Measurements from ENCODE around the gene SPATA24. TPM values are rescaled to one million over a fixed set of nuclear protein-coding genes. Genes with fewer than 3 reads are reported as not detected.

SPATA24 gene
- total RNA-seq, 6 experiments from 2014 or later, result 4.0 to 6.9 (median 5.2) TPM

DNA sequence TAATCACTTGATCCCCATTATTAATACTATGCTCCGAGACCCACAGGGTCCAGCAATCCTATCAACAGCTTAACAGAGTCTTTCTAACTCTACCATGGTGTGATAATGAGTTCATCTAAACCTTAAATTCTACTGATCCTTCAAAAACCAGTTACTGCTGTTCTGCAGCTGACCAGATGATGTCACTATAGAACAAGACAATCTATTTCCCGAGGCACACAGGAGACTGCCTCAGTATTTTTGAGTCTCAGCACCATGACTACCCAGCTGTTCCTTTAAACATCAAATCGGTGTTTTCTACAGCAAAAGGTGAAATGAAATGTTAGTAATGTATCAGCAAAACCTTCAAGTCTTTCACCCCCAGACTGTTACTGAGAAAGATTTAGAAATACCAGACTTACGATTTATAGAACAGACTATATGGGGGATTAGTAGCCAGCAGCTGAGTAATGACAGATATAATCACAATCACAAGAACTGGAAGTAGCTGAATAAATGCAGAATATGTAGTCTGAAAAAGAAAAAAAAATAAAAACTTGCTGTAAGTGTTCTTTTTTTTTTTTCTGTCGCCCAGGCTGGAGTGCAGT lies 18.5 kb upstream of the SPATA24 start:
- Mint-ChIP-seq H3K27ac (peak overlapping the region; percentile 82), H3K27me3 (ENCODE audit: insufficient read depth) (no peaks in the 10 kb centered on the region; the same call in 1 of the 2 replicates), H3K36me3 (ENCODE audit: low read depth) (peaks cover 10% of the 10 kb centered on the region), H3K4me3 (no peak overlapping the region), H3K4me1 (ENCODE audit: low read depth) (peaks cover 26% of the 10 kb centered on the region), H3K9me3 (no peaks in the 10 kb centered on the region)
- DNase-seq, result peak; percentile 73
- TF ChIP-seq, protein P1, sequence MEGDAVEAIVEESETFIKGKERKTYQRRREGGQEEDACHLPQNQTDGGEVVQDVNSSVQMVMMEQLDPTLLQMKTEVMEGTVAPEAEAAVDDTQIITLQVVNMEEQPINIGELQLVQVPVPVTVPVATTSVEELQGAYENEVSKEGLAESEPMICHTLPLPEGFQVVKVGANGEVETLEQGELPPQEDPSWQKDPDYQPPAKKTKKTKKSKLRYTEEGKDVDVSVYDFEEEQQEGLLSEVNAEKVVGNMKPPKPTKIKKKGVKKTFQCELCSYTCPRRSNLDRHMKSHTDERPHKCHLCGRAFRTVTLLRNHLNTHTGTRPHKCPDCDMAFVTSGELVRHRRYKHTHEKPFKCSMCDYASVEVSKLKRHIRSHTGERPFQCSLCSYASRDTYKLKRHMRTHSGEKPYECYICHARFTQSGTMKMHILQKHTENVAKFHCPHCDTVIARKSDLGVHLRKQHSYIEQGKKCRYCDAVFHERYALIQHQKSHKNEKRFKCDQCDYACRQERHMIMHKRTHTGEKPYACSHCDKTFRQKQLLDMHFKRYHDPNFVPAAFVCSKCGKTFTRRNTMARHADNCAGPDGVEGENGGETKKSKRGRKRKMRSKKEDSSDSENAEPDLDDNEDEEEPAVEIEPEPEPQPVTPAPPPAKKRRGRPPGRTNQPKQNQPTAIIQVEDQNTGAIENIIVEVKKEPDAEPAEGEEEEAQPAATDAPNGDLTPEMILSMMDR (IDR thresholded peaks at IDR 0.05), result peak; percentile 85

GRCh38 chr5:139419226-139420192 lies 15.6 kb upstream of the SPATA24 start:
- Mint-ChIP-seq H3K9me3 (no peaks in the 10 kb centered on the region), H3K4me1 (ENCODE audit: low read depth) (peaks cover 16% of the 10 kb centered on the region), H3K27me3 (ENCODE audit: insufficient read depth) (no peaks in the 10 kb centered on the region; the same call in 1 of the 2 replicates), H3K27ac (no peak overlapping the region), H3K4me3 (no peak overlapping the region), H3K36me3 (ENCODE audit: low read depth) (peaks cover 10% of the 10 kb centered on the region)
- TF ChIP-seq, protein P1 (IDR thresholded peaks at IDR 0.05), result no peak
- no peak for DNase-seq

DNA sequence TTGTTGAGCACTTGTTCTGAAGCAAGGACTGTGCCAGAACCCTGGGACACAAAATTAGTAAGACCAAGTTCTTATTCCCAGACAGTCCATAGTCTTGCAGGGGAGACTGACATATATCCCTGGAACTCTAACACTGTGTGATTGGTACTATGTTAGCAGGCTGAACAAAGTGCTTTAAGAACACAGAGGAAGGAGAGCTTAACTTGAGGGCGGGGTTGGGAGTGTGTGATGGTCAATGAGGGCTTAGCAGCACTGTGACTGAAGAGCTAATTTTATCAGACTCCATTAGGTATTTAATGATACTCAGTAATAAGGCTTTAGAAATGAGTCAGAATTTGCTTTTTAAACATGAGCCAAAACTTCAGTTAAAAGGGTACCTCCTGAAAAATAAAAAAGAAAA lies 14.9 kb upstream of the SPATA24 start:
- Mint-ChIP-seq H3K36me3 (ENCODE audit: low read depth) (peaks cover 10% of the 10 kb centered on the region), H3K9me3 (no peaks in the 10 kb centered on the region), H3K27me3 (ENCODE audit: insufficient read depth) (no peaks in the 10 kb centered on the region; the same call in 1 of the 2 replicates), H3K4me1 (ENCODE audit: low read depth) (peaks cover 16% of the 10 kb centered on the region), H3K4me3 (no peak overlapping the region), H3K27ac (no peak overlapping the region)
- DNase-seq, result no peak
- TF ChIP-seq, protein P1 (IDR thresholded peaks at IDR 0.05), result no peak

- no peaks in the 10 kb centered on the region; the same call in 1 of the 2 replicates for H3K27me3 Mint-ChIP-seq (ENCODE audit: insufficient read depth)
- TF ChIP-seq, protein P1 (IDR thresholded peaks at IDR 0.05), result no peak
- H3K4me3 Mint-ChIP-seq, result no peak overlapping the region
- peaks cover 10% of the 10 kb centered on the region for H3K36me3 Mint-ChIP-seq (ENCODE audit: low read depth)
- no peak overlapping the region for H3K27ac Mint-ChIP-seq
- no peak for DNase-seq
- peaks cover 11% of the 10 kb centered on the region for H3K4me1 Mint-ChIP-seq (ENCODE audit: low read depth)
- H3K9me3 Mint-ChIP-seq, result no peaks in the 10 kb centered on the region
Observed at GRCh38 chr5:139417214-139417613, 13.3 kb upstream of the SPATA24 start.

GRCh38 chr5:139416651-139417050 lies 12.8 kb upstream of the SPATA24 start:
- no peaks in the 10 kb centered on the region for H3K9me3 Mint-ChIP-seq
- no peak overlapping the region for H3K27ac Mint-ChIP-seq
- TF ChIP-seq, protein P1 (IDR thresholded peaks at IDR 0.05), result no peak
- H3K4me3 Mint-ChIP-seq, result no peak overlapping the region
- H3K4me1 Mint-ChIP-seq (ENCODE audit: low read depth), result peaks cover 11% of the 10 kb centered on the region
- no peaks in the 10 kb centered on the region; the same call in 1 of the 2 replicates for H3K27me3 Mint-ChIP-seq (ENCODE audit: insufficient read depth)
- DNase-seq, result no peak
- H3K36me3 Mint-ChIP-seq (ENCODE audit: low read depth), result peaks cover 10% of the 10 kb centered on the region; the same call in 1 of the 2 replicates
